ENCODE data around the gene PRDM8.

- TF ChIP-seq CTCF (conservative IDR thresholded peaks at IDR 0.05): no peak
- no peak for TF ChIP-seq EZH2 (IDR thresholded peaks at IDR 0.05; ENCODE audit: low read depth)
These were observed 4.4 kb upstream of the PRDM8 start for GRCh38 chr4:80192937-80193336.
